Activated B cell treated with CpG ODN at 0.5 μM for 24 hours (primary cell): ENCODE data around the gene CNKSR1. TPM values are rescaled to one million over a fixed set of nuclear protein-coding genes. Genes with fewer than 3 reads are reported as not detected.

ENCODE experiments used
- ATAC-seq: fragments of 200-7000 bp; cut with Tn5 transposase; one replicate; pipeline ENCODE4 v1.10.0; 2021; ENCODE audit warnings: low read depth, mild to moderate bottlenecking, moderate library complexity
- CTCF ChIA-PET: fragments of 350-600 bp; sonication (Branson Sonifier 250); formaldehyde crosslinking; loops from one replicate; lab custom pipeline; 2021; ENCODE audit warnings: antibody characterized with exemption; lab: Charles Lee
- POLR2A ChIA-PET: fragments of 350-600 bp; sonication (Branson Sonifier 250); formaldehyde crosslinking; loops from one replicate; lab custom pipeline; 2021; ENCODE audit warnings: antibody characterized with exemption; lab: Charles Lee
- DNase-seq: peaks from one replicate; pipeline ENCODE4 v3.0.0; 2022
- H3K27ac Mint-ChIP-seq: one replicate; pipeline ENCODE4 v1.8.0; 2020; ENCODE audit warnings: mixed read lengths
- H3K27me3 Mint-ChIP-seq: one replicate; pipeline ENCODE4 v1.8.0; 2021; ENCODE audit warnings: mixed read lengths
- H3K36me3 Mint-ChIP-seq: one replicate; pipeline ENCODE4 v1.8.0; 2021; ENCODE audit warnings: low read depth, mixed read lengths
- H3K4me1 Mint-ChIP-seq: one replicate; pipeline ENCODE4 v1.8.0; 2021; ENCODE audit warnings: mixed read lengths
- H3K4me3 Mint-ChIP-seq: one replicate; pipeline ENCODE4 v1.8.0; 2020; ENCODE audit warnings: mild to moderate bottlenecking, mixed read lengths
- H3K9me3 Mint-ChIP-seq: one replicate; pipeline ENCODE4 v1.8.0; 2020; ENCODE audit warnings: mixed read lengths
- CTCF ChIP-seq: fragments of 200-600 bp; IDR thresholded peaks from one replicate; pipeline ENCODE4 v1.8.0; 2022; ENCODE audit warnings: antibody characterized with exemption, mild to moderate bottlenecking
- intact Hi-C: fragments of 100-400 bp; cut with micrococcal nuclease; formaldehyde crosslinking; loops from one replicate; pipeline ENCODE4 v1.15.1; 2024
- total RNA-seq: library from RNA; stranded (reverse); gene quantifications from 2 replicates; pipeline ENCODE4 v1.2.3, GENCODE V29; 2022

CNKSR1 gene
- total RNA-seq, 1 donor from 2014 or later: 2.7 TPM

- H3K27ac Mint-ChIP-seq: no peak overlapping the region
Observed at GRCh38 chr1:26184086-26184485, 6.8 kb downstream of the CNKSR1 start.

GRCh38 chr1:26184883-26185282 lies 7.6 kb downstream of the CNKSR1 start:
- Mint-ChIP-seq H3K4me3 (no peak overlapping the region), H3K9me3 (no peaks in the 10 kb centered on the region), H3K4me1 (no peaks in the 10 kb centered on the region), H3K36me3 (no peaks in the 10 kb centered on the region), H3K27ac (no peak overlapping the region), H3K27me3 (no peaks in the 10 kb centered on the region)
- intact Hi-C loops: no loop called here
- CTCF ChIA-PET: no interaction called here
- ATAC-seq (no peak), DNase-seq (no peak)
- no peak for TF ChIP-seq CTCF
- POLR2A ChIA-PET: no interaction called here

More at GRCh38 chr1:26184086-26184485, 6.8 kb downstream of the CNKSR1 start:
- Mint-ChIP-seq H3K27me3 (no peaks in the 10 kb centered on the region), H3K4me1 (no peaks in the 10 kb centered on the region), H3K36me3 (no peaks in the 10 kb centered on the region), H3K4me3 (no peak overlapping the region), H3K9me3 (no peaks in the 10 kb centered on the region)
- no peak for ATAC-seq
- no peak for DNase-seq
- intact Hi-C loops: no loop called here
- CTCF ChIA-PET: no interaction called here
- POLR2A ChIA-PET: no interaction called here
- no peak for TF ChIP-seq CTCF

GRCh38 chr1:26187882-26188281 lies 10.6 kb downstream of the CNKSR1 start:
- Mint-ChIP-seq H3K27ac (no peak overlapping the region), H3K4me3 (no peak overlapping the region), H3K27me3 (no peaks in the 10 kb centered on the region), H3K36me3 (no peaks in the 10 kb centered on the region), H3K9me3 (no peaks in the 10 kb centered on the region), H3K4me1 (no peaks in the 10 kb centered on the region)
- ChIA-PET POLR2A (no interaction called here), CTCF (no interaction called here)
- DNase-seq (no peak), ATAC-seq (no peak)
- no peak for TF ChIP-seq CTCF
- intact Hi-C loops: no loop called here

- no peak for DNase-seq
- CTCF ChIA-PET: interaction anchor here (1.0 kb wide), 1 partner anchor 45 kb away, joined by 3 read pairs; the partner anchor contains the start of gene CEP85
- H3K27ac Mint-ChIP-seq: no peak overlapping the region
- no peaks in the 10 kb centered on the region for H3K4me1 Mint-ChIP-seq
- no peaks in the 10 kb centered on the region for H3K9me3 Mint-ChIP-seq
- POLR2A ChIA-PET: no interaction called here
- no peak for TF ChIP-seq CTCF
- no peak for ATAC-seq
- H3K4me3 Mint-ChIP-seq: no peak overlapping the region
- no peaks in the 10 kb centered on the region for H3K27me3 Mint-ChIP-seq
- H3K36me3 Mint-ChIP-seq: no peaks in the 10 kb centered on the region
- intact Hi-C loops: no loop called here
Observed at GRCh38 chr1:26188477-26188876, 11.2 kb downstream of the CNKSR1 start.

GRCh38 chr1:26189331-26189730 lies 12.0 kb downstream of the CNKSR1 start:
- H3K27ac Mint-ChIP-seq: no peak overlapping the region

More at GRCh38 chr1:26189331-26189730, 12.0 kb downstream of the CNKSR1 start:
- TF ChIP-seq CTCF: no peak
- no peak for ATAC-seq
- Mint-ChIP-seq H3K9me3 (no peaks in the 10 kb centered on the region), H3K36me3 (no peaks in the 10 kb centered on the region), H3K4me3 (no peak overlapping the region), H3K27me3 (no peaks in the 10 kb centered on the region), H3K4me1 (no peaks in the 10 kb centered on the region)
- no peak for DNase-seq
- POLR2A ChIA-PET: no interaction called here
- CTCF ChIA-PET: interaction anchor here (1.0 kb wide), 1 partner anchor 44 kb away, joined by 3 read pairs; the partner anchor contains the start of gene CEP85
- intact Hi-C loops: no loop called here
